HEK293T (cell line): ENCODE data around the gene SUPT20HL2.

ENCODE experiments used
- CTCF ChIA-PET: fragments of 350-600 bp; formaldehyde crosslinking; extraction: SDS; loops from one replicate; lab custom pipeline; 2021; ENCODE audit warnings: antibody characterized with exemption, inconsistent platforms; lab: Yijun Ruan, JAX
- POLR2A ChIA-PET: fragments of 350-600 bp; formaldehyde crosslinking; extraction: SDS; loops from one replicate; lab custom pipeline; 2020; ENCODE audit warnings: antibody characterized with exemption, inconsistent platforms; lab: Yijun Ruan, JAX
- DNase-seq: peaks from one replicate; pipeline ENCODE4 v3.0.0; 2012; ENCODE audit warnings: mixed read lengths; ENCODE audit errors: extremely low spot score
- ARNT ChIP-seq: fragments of 450-650 bp; IDR thresholded peaks from 2 replicates; pipeline ENCODE4 v1.6.1; 2017; ENCODE audit warnings: mild to moderate bottlenecking
- BHLHE40 ChIP-seq: fragments of 450-650 bp; IDR thresholded peaks from 2 replicates; pipeline ENCODE4 v1.6.1; 2016; ENCODE audit warnings: mild to moderate bottlenecking, moderate library complexity, borderline replicate concordance
- CTBP1 ChIP-seq: fragments of 450-650 bp; IDR thresholded peaks from 2 replicates; pipeline ENCODE4 v1.6.1; 2016; ENCODE audit warnings: borderline replicate concordance
- ELF4 ChIP-seq: fragments of 450-650 bp; IDR thresholded peaks from 2 replicates; pipeline ENCODE4 v1.6.1; 2017; ENCODE audit warnings: antibody characterized with exemption
- FOXA1 ChIP-seq: fragments of 450-650 bp; IDR thresholded peaks from 2 replicates; pipeline ENCODE4 v1.6.1; 2016; ENCODE audit warnings: mild to moderate bottlenecking
- FOXK2 ChIP-seq: fragments of 450-650 bp; IDR thresholded peaks from 2 replicates; pipeline ENCODE4 v1.6.1; 2016; ENCODE audit warnings: mild to moderate bottlenecking
- FOXM1 ChIP-seq: fragments of 450-650 bp; IDR thresholded peaks from 2 replicates; pipeline ENCODE4 v1.6.1; 2017; ENCODE audit warnings: mild to moderate bottlenecking, borderline replicate concordance
- HDGF ChIP-seq: fragments of 450-650 bp; IDR thresholded peaks from 2 replicates; pipeline ENCODE4 v1.6.1; 2017; ENCODE audit warnings: antibody characterized with exemption, borderline replicate concordance
- L3MBTL2 ChIP-seq: fragments of 450-650 bp; conservative IDR thresholded peaks from 2 replicates; pipeline ENCODE4 v1.6.1; 2016; ENCODE audit warnings: mild to moderate bottlenecking
- LEF1 ChIP-seq: fragments of 450-650 bp; IDR thresholded peaks from 2 replicates; pipeline ENCODE4 v1.6.1; 2017; ENCODE audit warnings: mild to moderate bottlenecking, borderline replicate concordance
- NFRKB ChIP-seq: fragments of 450-650 bp; IDR thresholded peaks from 2 replicates; pipeline ENCODE4 v1.6.1; 2016; ENCODE audit warnings: mild to moderate bottlenecking, moderate library complexity
- SP1 ChIP-seq: fragments of 450-650 bp; IDR thresholded peaks from 2 replicates; pipeline ENCODE4 v1.6.1; 2017
- SUZ12 ChIP-seq: fragments of 450-650 bp; IDR thresholded peaks from 2 replicates; pipeline ENCODE4 v1.6.1; 2016; ENCODE audit warnings: mild to moderate bottlenecking
- TARDBP ChIP-seq: fragments of 450-650 bp; IDR thresholded peaks from 2 replicates; pipeline ENCODE4 v1.6.1; 2016
- ZNF384 ChIP-seq: fragments of 450-650 bp; IDR thresholded peaks from 2 replicates; pipeline ENCODE4 v1.6.1; 2016
- TF ChIP-seq, protein P1 (sequence below): fragments of 450-650 bp; IDR thresholded peaks from 2 replicates; pipeline ENCODE4 v1.6.1; 2016

Gene SUPT20HL2

DNA sequence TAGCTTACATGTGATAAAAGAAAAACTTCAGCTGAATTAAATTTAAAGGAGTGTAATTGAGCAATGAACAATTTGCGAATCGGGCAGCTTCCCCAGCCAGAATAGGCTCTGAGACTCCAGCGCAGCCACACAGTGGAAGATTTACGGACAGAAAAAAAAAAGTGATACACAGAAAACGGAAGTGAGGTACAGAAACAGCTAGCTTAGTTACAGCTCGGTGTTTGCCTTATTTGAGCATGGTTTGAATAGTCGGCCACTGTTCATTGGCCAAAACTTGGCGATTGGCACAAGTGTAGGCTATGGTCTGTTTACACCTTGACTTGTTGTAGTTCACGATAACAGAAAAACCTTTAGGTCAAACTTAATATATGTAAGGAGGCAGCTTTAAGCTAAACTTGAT lies 29.9 kb upstream of the SUPT20HL2 start:
- POLR2A ChIA-PET, result no interaction called here
- CTCF ChIA-PET, result no interaction called here
- DNase-seq, result no peak
- TF ChIP-seq FOXK2, result no peak
- TF ChIP-seq ELF4, result no peak
- TF ChIP-seq FOXM1, result no peak
- TF ChIP-seq, protein P1, sequence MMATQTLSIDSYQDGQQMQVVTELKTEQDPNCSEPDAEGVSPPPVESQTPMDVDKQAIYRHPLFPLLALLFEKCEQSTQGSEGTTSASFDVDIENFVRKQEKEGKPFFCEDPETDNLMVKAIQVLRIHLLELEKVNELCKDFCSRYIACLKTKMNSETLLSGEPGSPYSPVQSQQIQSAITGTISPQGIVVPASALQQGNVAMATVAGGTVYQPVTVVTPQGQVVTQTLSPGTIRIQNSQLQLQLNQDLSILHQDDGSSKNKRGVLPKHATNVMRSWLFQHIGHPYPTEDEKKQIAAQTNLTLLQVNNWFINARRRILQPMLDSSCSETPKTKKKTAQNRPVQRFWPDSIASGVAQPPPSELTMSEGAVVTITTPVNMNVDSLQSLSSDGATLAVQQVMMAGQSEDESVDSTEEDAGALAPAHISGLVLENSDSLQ, result no peak
- no peak for TF ChIP-seq NFRKB
- TF ChIP-seq L3MBTL2, result no peak
- TF ChIP-seq BHLHE40, result no peak
- no peak for TF ChIP-seq TARDBP
- TF ChIP-seq CTBP1, result no peak
- TF ChIP-seq ARNT, result no peak

DNA sequence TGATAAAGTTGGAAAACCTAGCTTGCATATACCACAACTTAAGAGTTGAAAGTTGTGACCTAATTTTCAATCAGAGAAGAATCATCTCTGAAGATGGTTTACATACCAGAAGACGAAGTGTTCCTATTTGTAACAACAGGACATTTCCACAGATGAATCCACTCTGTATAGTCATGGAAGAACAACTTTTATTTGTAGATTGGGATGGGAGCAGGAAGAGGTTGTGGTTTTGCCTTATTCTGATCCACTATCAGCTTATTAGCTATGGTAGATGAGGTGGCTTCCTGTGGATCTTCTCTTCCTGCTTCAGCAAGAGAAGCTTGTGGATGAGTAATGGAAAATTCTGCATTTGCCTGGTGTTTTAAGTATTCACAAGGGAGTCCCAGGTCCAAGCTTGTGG lies 27.9 kb upstream of the SUPT20HL2 start:
- POLR2A ChIA-PET, result no interaction called here
- no peak for DNase-seq
- TF ChIP-seq L3MBTL2 (no peak), SP1 (no peak), ZNF384 (no peak), ARNT (no peak), CTBP1 (no peak), ELF4 (no peak), FOXA1 (no peak)
- TF ChIP-seq, protein P1, result no peak
- CTCF ChIA-PET, result no interaction called here

DNA sequence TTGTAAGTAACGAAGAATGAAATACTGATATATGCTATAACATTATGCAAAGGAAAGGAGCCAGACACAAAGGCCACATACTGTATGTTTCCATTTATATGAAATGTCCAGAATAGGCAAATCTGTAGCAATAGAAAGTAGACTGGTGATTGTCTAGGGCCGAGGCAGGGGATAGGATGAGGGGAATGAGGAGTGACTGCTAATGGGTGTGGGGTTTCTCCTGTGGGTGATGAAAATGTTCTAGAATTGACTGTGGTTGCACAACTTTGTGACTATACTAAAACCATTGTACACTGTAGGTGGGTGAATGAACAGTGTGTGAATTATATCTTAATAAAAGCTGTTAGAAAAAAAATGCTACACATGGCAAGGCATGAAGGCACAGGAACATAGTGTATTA lies 26.6 kb upstream of the SUPT20HL2 start:
- ChIA-PET POLR2A (no interaction called here), CTCF (no interaction called here)
- no peak for TF ChIP-seq BHLHE40
- TF ChIP-seq ZNF384, result no peak
- no peak for TF ChIP-seq FOXM1
- TF ChIP-seq, protein P1, result no peak
- TF ChIP-seq SP1, result no peak
- no peak for TF ChIP-seq LEF1
- TF ChIP-seq CTBP1, result no peak
- TF ChIP-seq ARNT, result no peak
- no peak for TF ChIP-seq L3MBTL2
- no peak for TF ChIP-seq NFRKB
- no peak for TF ChIP-seq TARDBP
- TF ChIP-seq ELF4, result no peak
- TF ChIP-seq SUZ12, result no peak
- no peak for TF ChIP-seq HDGF
- TF ChIP-seq FOXA1, result no peak
- TF ChIP-seq FOXK2, result no peak
- DNase-seq, result no peak

DNA sequence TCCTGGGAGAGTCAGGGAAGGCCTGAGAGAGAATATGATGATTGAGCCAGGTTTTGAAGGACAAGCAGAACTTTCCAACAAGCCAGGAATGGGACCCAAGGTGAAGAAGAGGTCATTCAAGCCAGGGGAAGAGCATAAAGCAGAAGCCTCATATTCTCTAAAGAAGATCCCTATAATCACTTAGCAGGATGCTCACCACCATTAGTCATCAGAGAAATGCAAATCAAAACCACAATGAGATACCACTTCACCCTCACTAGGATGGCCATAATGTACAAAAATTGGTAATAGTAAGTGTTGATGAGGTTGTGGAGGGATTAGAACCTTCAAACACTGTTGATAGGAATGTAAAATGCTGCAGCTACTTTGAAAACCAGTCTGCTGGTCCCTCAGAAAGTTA lies 26.0 kb upstream of the SUPT20HL2 start:
- TF ChIP-seq HDGF, result no peak
- no peak for TF ChIP-seq BHLHE40
- no peak for TF ChIP-seq TARDBP
- no peak for TF ChIP-seq ELF4
- no peak for TF ChIP-seq NFRKB
- no peak for TF ChIP-seq LEF1
- TF ChIP-seq L3MBTL2, result no peak
- TF ChIP-seq FOXK2, result no peak
- no peak for TF ChIP-seq FOXM1
- TF ChIP-seq CTBP1, result no peak
- CTCF ChIA-PET, result no interaction called here

DNA sequence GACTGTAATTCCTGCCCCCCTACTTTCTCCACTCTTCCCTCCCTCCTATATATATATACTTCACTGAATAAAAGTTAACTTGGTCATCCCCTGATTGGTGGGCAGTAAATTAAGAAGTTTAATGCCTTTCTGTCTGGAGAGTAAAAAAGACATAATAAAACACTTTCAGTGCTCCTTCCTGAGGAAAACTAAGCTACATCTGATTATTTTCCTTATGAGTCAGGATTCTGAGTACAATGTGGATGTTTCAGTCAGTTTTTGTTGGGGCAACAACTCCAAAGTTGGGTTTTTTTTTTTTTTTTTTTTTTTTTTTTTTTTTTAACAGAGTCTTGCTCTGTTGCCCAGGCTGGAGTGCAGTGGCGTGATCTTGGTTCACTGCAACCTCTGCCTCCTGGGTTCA lies 22.0 kb upstream of the SUPT20HL2 start:
- POLR2A ChIA-PET, result no interaction called here
- DNase-seq, result no peak
- CTCF ChIA-PET, result interaction anchor here (0.6 kb wide), 1 partner anchor 35 kb away, joined by 3 read pairs; no protein-coding TSS in a partner anchor
- TF ChIP-seq TARDBP (no peak), ZNF384 (peak; percentile 28; the same call in 1 of the 2 replicates)

More for the DNA sequence above, 26.0 kb upstream of the SUPT20HL2 start:
- DNase-seq, result no peak
- POLR2A ChIA-PET, result no interaction called here

DNA sequence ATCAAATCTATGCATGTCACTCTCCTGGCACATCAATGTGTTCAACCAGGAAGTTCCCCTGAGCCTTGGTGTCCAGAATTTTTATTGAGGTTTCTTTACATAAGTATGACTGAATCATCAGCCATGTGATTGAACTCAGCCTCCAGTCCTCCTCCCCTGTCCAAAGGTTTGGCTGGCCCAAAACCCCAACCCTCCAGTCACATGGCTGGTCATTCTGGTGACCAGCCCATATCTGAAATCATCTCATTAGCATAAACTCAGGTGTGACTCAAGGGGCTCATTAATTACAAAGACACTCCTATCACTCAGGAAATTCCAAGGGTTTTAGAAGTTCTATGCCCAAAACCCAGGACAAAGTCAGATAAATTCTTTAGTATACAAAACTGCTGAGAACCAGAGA lies 20.6 kb upstream of the SUPT20HL2 start:
- TF ChIP-seq ZNF384 (no peak), SP1 (no peak), L3MBTL2 (no peak), LEF1 (no peak), SUZ12 (no peak), ARNT (no peak), NFRKB (no peak), HDGF (no peak), FOXM1 (no peak), CTBP1 (no peak), FOXK2 (no peak), BHLHE40 (no peak), TARDBP (no peak)
- TF ChIP-seq, protein P1, result no peak
- ChIA-PET POLR2A (no interaction called here), CTCF (no interaction called here)
- DNase-seq, result no peak
